Measurements from ENCODE around the gene PURB. TPM values are rescaled to one million over a fixed set of nuclear protein-coding genes. Genes with fewer than 3 reads are reported as not detected.

The PURB gene
- polyA plus RNA-seq, 1 of the 3 experiments (the other 2 are of a cell fraction), result 4.8 TPM

- Histone ChIP-seq H4K20me1 (ENCODE audit: insufficient read depth) (peaks cover 80% of the 10 kb centered on the region), H3K9me3 (no peaks in the 10 kb centered on the region), H3K9me2 (no peaks in the 10 kb centered on the region), H3K27me3 (ENCODE audit: insufficient read depth) (no peaks in the 10 kb centered on the region), H3K4me3 (ENCODE audit: low read depth in 2 of 2, low read length in 1 of 2) (peak overlapping the region; percentile 72 to 87), H3K4me2 (peak overlapping the region; percentile 81), H3K79me2 (ENCODE audit: insufficient read depth) (peaks cover 91% of the 10 kb centered on the region), H3K4me1 (ENCODE audit: control insufficient read depth in 1 of 2, insufficient read depth in 2 of 2, low read depth in 1 of 2, low read length in 1 of 2) (peaks cover 23 to 48% of the 10 kb centered on the region in 2 experiments; a peak in 3 of 4 replicates), H2AFZ (ENCODE audit: low read depth) (no peak overlapping the region), H3K27ac (ENCODE audit: low read depth in 2 of 2, low read length in 1 of 2) (peak overlapping the region; percentile 53 to 79; a peak in 3 of 4 replicates), H3K36me3 (replicated peaks in 1 of 2; ENCODE audit: control insufficient read depth in 1 of 2, insufficient read depth in 2 of 2, low read length in 1 of 2) (peaks cover 69 to 72% of the 10 kb centered on the region in 2 experiments), H3F3A (replicated peaks; ENCODE audit: insufficient read depth) (peaks cover 47% of the 10 kb centered on the region), H3K9ac (peak overlapping the region; percentile 15; the same call in 1 of the 2 replicates)
- TF ChIP-seq MXI1 (IDR thresholded peaks at IDR 0.05; ENCODE audit: low read depth, low read length), result peak; percentile 24; the same call in 1 of the 2 replicates
- TF ChIP-seq RFX5 (IDR thresholded peaks at IDR 0.05; ENCODE audit: low read length), result no peak
- ChIA-PET POLR2A (no interaction called here), CTCF (interaction anchor here (0.6 to 4.0 kb wide), 7 partner anchors 23 to 254 kb away, joined by 3 to 38 read pairs (median 3); no protein-coding TSS in a partner anchor)
- DNase-seq, result no peak
- 21% methylated on average over 1 of the region's 1 CpG for WGBS (ENCODE audit: low lambda C conversion rate)
These were observed 4.2 kb downstream of the PURB start for GRCh38 chr7:44881066-44881600.

GRCh38 chr7:44880317-44881018, 4.9 kb downstream of the PURB start:
- Histone ChIP-seq H2AFZ (ENCODE audit: low read depth) (no peak overlapping the region), H3K27me3 (ENCODE audit: insufficient read depth) (no peaks in the 10 kb centered on the region), H3K9me3 (no peaks in the 10 kb centered on the region), H3K9ac (peak overlapping the region; percentile 15; the same call in 1 of the 2 replicates), H3K9me2 (no peaks in the 10 kb centered on the region), H3F3A (replicated peaks; ENCODE audit: insufficient read depth) (peaks cover 49% of the 10 kb centered on the region), H3K4me1 (ENCODE audit: control insufficient read depth in 1 of 2, insufficient read depth in 2 of 2, low read depth in 1 of 2, low read length in 1 of 2) (peaks cover 23 to 44% of the 10 kb centered on the region in 2 experiments; a peak in 3 of 4 replicates), H3K27ac (ENCODE audit: low read depth in 2 of 2, low read length in 1 of 2) (peak overlapping the region; percentile 22 to 79), H3K4me2 (peak overlapping the region; percentile 81), H4K20me1 (ENCODE audit: insufficient read depth) (peaks cover 87% of the 10 kb centered on the region), H3K36me3 (replicated peaks in 1 of 2; ENCODE audit: control insufficient read depth in 1 of 2, insufficient read depth in 2 of 2, low read length in 1 of 2) (peaks cover 69 to 72% of the 10 kb centered on the region in 2 experiments), H3K79me2 (ENCODE audit: insufficient read depth) (peaks cover 96% of the 10 kb centered on the region), H3K4me3 (ENCODE audit: low read depth in 2 of 2, low read length in 1 of 2) (peak overlapping the region; percentile 72 to 87)
- no peak for DNase-seq
- ChIA-PET CTCF (interaction anchor here (0.6 to 4.0 kb wide), 6 partner anchors 22 to 255 kb away, joined by 3 to 38 read pairs (median 3); no protein-coding TSS in a partner anchor), POLR2A (no interaction called here)
- 44% methylated on average over 4 of the region's 4 CpGs for WGBS (ENCODE audit: low lambda C conversion rate)
- no peak for TF ChIP-seq POLR2AphosphoS5 (IDR thresholded peaks at IDR 0.05; ENCODE audit: low read depth, low read length)
- no peak for TF ChIP-seq FOSL2 (IDR thresholded peaks at IDR 0.05; ENCODE audit: borderline replicate concordance, low read depth)
- TF ChIP-seq YY1 (IDR thresholded peaks at IDR 0.05; ENCODE audit: low read depth), result no peak
- no peak for TF ChIP-seq ZBTB33 (IDR thresholded peaks at IDR 0.05; ENCODE audit: borderline replicate concordance, low read depth)

- Histone ChIP-seq H3K9ac (no peak overlapping the region), H3K4me2 (no peak overlapping the region), H3K4me3 (ENCODE audit: low read depth in 2 of 2, low read length in 1 of 2) (no peak overlapping the region), H3K36me3 (replicated peaks in 1 of 2; ENCODE audit: control insufficient read depth in 1 of 2, insufficient read depth in 2 of 2, low read length in 1 of 2) (peaks cover 41 to 44% of the 10 kb centered on the region in 2 experiments), H3K79me2 (ENCODE audit: insufficient read depth) (peaks cover 59% of the 10 kb centered on the region), H3K27me3 (ENCODE audit: insufficient read depth) (no peaks in the 10 kb centered on the region), H3K9me3 (no peaks in the 10 kb centered on the region), H3F3A (replicated peaks; ENCODE audit: insufficient read depth) (peaks cover 40% of the 10 kb centered on the region), H2AFZ (ENCODE audit: low read depth) (no peak overlapping the region), H4K20me1 (ENCODE audit: insufficient read depth) (peaks cover 55% of the 10 kb centered on the region), H3K4me1 (ENCODE audit: control insufficient read depth in 1 of 2, insufficient read depth in 2 of 2, low read depth in 1 of 2, low read length in 1 of 2) (peaks cover 0 to 15% of the 10 kb centered on the region in 2 experiments; a peak in 2 of 4 replicates), H3K27ac (ENCODE audit: low read depth in 2 of 2, low read length in 1 of 2) (no peak overlapping the region), H3K9me2 (no peaks in the 10 kb centered on the region)
- ChIA-PET POLR2A (interaction anchor here (0.6 kb wide), 1 partner anchor 9 kb away, joined by 3 read pairs; the partner anchor contains the start of gene PURB), CTCF (interaction anchor here (0.8 to 3.4 kb wide), 8 partner anchors 19 to 311 kb away, joined by 3 to 23 read pairs (median 3); no protein-coding TSS in a partner anchor)
- DNase-seq, result no peak
- WGBS (ENCODE audit: low lambda C conversion rate), result 94% methylated on average over 4 of the region's 4 CpGs
- 0 out of 2 replicates have a peak, but pooled peaks have one; percentile 7 for TF ChIP-seq POLR2AphosphoS5 (IDR thresholded peaks at IDR 0.05; ENCODE audit: low read depth, low read length)
- no peak for TF ChIP-seq USF1 (IDR thresholded peaks at IDR 0.05; ENCODE audit: borderline replicate concordance, low read depth)
These were observed 8.9 kb downstream of the PURB start for GRCh38 chr7:44876393-44876792.

Measured in SK-N-SH (cell line).